Sigmoid colon (tissue), 7 donors: ENCODE measurements around the gene CFAP61. TPM values are rescaled to one million over a fixed set of nuclear protein-coding genes. Genes with fewer than 3 reads are reported as not detected.

Experiments
- DNase-seq: peaks from one replicate; pipeline ENCODE4 v3.0.0-alpha.2; 2019
- H3K27ac ChIP-seq, 4 donors: fragments of 200-600 bp; sonication (generic); one replicate each; pipeline ENCODE4 v1.5.1; 2016 to 2019; ENCODE audit warnings: mild to moderate bottlenecking in 1 of 4
- H3K27me3 ChIP-seq, 3 donors: fragments of 200-600 bp; sonication (generic); one replicate each; pipeline ENCODE4 v1.5.1; 2019; ENCODE audit warnings: mild to moderate bottlenecking in 1 of 3
- H3K36me3 ChIP-seq, 4 donors: fragments of 200-600 bp; sonication (generic); one replicate each; pipeline ENCODE4 v1.5.1; 2016 to 2019
- H3K4me1 ChIP-seq, 4 donors: fragments of 200-600 bp; sonication (generic); one replicate each; pipeline ENCODE4 v1.5.1; 2017 to 2019
- H3K4me3 ChIP-seq, 4 donors: fragments of 200-600 bp; sonication (generic); one replicate each; pipeline ENCODE4 v1.5.1; 2017 to 2019; ENCODE audit warnings: mild to moderate bottlenecking in 2 of 4, moderate library complexity in 1 of 4
- H3K9me3 ChIP-seq, 4 donors: fragments of 200-600 bp in 3 of 4; sonication (generic) in 3 of 4; one replicate each; pipeline versions ENCODE4 v1.5.1 to v1.6.1; 2013 to 2019
- EP300 ChIP-seq, 4 donors: sonication (generic); formaldehyde crosslinking; IDR thresholded peaks; one replicate each; pipeline ENCODE4 v1.6.1; 2017; ENCODE audit warnings: antibody characterized with exemption in 4 of 4
- POLR2A ChIP-seq, 2 donors: fragments of 450-650 bp; IDR thresholded peaks; one replicate each; pipeline ENCODE4 v1.6.1; 2016; ENCODE audit warnings: antibody characterized with exemption in 2 of 2, mild to moderate bottlenecking in 2 of 2, moderate library complexity in 2 of 2
- POLR2AphosphoS5 ChIP-seq, 4 donors: sonication (generic); formaldehyde crosslinking; IDR thresholded peaks; one replicate each; pipeline ENCODE4 v1.6.1; 2017; ENCODE audit warnings: antibody characterized with exemption in 4 of 4
- WGBS, 2 donors: extraction: QIAGEN DNeasy Blood & Tissue Kit; methylation state at CpG; one replicate each; pipeline ENCODE4 v1.1.7; 2013; 5-methylcytosine and 5-hydroxymethylcytosine counted together
- intact Hi-C: fragments of 100-400 bp; cut with DNase I; formaldehyde crosslinking; loops from one replicate; pipeline ENCODE4 v1.15.1; 2023
- polyA plus RNA-seq, 3 donors: library from polyadenylated mRNA; stranded (reverse); fragments of 200-250 nt; gene quantifications; one replicate each; pipeline ENCODE4 v1.2.3, GENCODE V29; 2013
- total RNA-seq, 4 donors: library from RNA; depleted of rRNA; stranded (reverse); fragments of >200 nt; gene quantifications; one replicate each; pipeline ENCODE4 v1.1.0, GENCODE V29; 2016
- TF ChIP-seq, protein P1 (sequence below), 4 experiments: fragments of 450-650 bp in 3 of 4; fragments of 200-600 bp in 1 of 4; IDR thresholded peaks; one replicate each; pipeline ENCODE4 v1.5.1; 2016 to 2019; ENCODE audit warnings: antibody characterized with exemption in 4 of 4, mild to moderate bottlenecking in 3 of 4, moderate library complexity in 2 of 4
- donor health status: healthy with polysubstance abuse.
- donor health status: Bipolar disorder and iron deficiency.
- donor health status: healthy.

CFAP61 gene
- total and polyA plus RNA-seq, 7 donors, result 0.15 to 2.0 (median 0.44) TPM; not detected in 3

DNA sequence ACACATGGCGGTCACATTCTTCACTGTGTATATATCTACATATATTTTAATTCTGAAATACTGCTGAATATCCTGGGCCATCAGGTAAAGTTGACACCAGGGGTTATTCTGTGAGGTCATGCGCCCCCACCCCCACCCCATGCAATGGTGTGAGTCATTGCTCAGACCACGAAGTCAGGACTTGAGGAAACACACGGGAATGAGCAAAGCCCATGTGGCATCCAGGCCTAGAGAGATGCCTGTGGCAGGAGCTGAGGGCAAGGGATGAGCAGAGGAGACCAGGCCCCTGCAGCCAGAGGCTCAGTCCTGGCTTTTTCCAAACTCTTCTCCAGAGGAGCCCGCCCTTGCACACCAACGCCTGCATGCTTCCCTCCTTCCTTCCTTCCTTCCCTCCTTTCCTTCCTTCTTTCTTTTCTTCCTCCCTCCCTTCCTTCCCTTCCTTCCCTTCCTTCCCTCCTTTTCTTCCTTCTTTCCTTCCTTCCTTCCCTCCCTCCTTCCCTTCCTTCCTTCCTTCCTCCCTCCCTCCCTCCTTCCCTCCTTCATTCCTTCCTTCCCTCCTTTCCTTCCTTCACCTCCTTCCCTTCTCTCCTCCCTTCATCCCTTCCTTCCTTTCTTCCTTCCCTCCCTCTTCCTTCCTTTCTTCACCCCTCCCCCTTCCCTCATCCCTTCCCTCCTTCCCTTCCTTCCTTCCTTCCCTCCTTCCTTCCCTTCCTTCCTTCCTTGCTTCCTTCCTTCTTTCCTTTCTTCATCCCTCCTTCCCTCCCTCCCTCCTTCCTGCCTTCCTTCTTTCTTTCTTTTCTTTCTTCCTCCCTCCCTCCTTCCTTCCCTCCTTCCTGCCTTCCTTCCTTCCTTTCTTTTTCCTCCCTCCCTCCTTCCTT lies 243.5 kb downstream of the CFAP61 start:
- H3K36me3 ChIP-seq, result no peaks in the 10 kb centered on the region
- no peak for DNase-seq
- no peak overlapping the region for H3K4me3 ChIP-seq
- WGBS, 2 donors, result 71 to 83% methylated on average over 6 of the region's 6 CpGs
- H3K27ac ChIP-seq, result no peak overlapping the region
- H3K9me3 ChIP-seq, result no peaks in the 10 kb centered on the region
- H3K4me1 ChIP-seq, result no peaks in the 10 kb centered on the region
- no peaks in the 10 kb centered on the region for H3K27me3 ChIP-seq
- TF ChIP-seq EP300 (IDR thresholded peaks at IDR 0.05) (no peak), POLR2A (IDR thresholded peaks at IDR 0.05) (no peak), POLR2AphosphoS5 (IDR thresholded peaks at IDR 0.05) (no peak)
- TF ChIP-seq, protein P1, sequence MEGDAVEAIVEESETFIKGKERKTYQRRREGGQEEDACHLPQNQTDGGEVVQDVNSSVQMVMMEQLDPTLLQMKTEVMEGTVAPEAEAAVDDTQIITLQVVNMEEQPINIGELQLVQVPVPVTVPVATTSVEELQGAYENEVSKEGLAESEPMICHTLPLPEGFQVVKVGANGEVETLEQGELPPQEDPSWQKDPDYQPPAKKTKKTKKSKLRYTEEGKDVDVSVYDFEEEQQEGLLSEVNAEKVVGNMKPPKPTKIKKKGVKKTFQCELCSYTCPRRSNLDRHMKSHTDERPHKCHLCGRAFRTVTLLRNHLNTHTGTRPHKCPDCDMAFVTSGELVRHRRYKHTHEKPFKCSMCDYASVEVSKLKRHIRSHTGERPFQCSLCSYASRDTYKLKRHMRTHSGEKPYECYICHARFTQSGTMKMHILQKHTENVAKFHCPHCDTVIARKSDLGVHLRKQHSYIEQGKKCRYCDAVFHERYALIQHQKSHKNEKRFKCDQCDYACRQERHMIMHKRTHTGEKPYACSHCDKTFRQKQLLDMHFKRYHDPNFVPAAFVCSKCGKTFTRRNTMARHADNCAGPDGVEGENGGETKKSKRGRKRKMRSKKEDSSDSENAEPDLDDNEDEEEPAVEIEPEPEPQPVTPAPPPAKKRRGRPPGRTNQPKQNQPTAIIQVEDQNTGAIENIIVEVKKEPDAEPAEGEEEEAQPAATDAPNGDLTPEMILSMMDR (IDR thresholded peaks at IDR 0.05), result no peak
- intact Hi-C loops, result no loop called here

DNA sequence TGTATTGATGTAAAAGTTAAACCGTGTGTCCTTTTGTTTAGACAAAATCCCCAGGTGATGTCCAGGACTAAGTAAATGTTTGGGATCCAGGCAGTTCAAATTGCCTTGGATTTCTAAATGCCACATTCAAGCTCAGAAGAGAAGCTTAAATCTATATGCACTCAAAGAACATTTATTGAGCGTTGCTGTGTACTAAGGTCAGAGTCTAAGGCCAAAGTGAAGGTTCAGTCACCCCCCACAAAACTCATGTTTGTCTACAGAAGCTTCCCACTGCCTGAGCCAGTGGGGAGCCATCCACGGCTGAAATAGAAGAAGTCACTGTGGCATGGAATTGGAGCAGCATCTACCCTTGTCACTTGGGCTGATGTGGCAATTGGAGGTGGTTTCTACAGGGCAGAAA lies 244.8 kb downstream of the CFAP61 start:
- no peaks in the 10 kb centered on the region for H3K4me1 ChIP-seq
- WGBS, 2 donors, result 36 to 64% methylated on average over 3 of the region's 3 CpGs
- H3K4me3 ChIP-seq, result no peak overlapping the region
- intact Hi-C loops, result no loop called here
- DNase-seq, result no peak
- no peak for TF ChIP-seq POLR2AphosphoS5 (IDR thresholded peaks at IDR 0.05)
- TF ChIP-seq, protein P1 (IDR thresholded peaks at IDR 0.05), result no peak
- no peak for TF ChIP-seq EP300 (IDR thresholded peaks at IDR 0.05)
- TF ChIP-seq POLR2A (IDR thresholded peaks at IDR 0.05), result no peak
- no peaks in the 10 kb centered on the region for H3K27me3 ChIP-seq
- no peaks in the 10 kb centered on the region for H3K9me3 ChIP-seq
- no peak overlapping the region for H3K27ac ChIP-seq
- no peaks in the 10 kb centered on the region for H3K36me3 ChIP-seq

DNA sequence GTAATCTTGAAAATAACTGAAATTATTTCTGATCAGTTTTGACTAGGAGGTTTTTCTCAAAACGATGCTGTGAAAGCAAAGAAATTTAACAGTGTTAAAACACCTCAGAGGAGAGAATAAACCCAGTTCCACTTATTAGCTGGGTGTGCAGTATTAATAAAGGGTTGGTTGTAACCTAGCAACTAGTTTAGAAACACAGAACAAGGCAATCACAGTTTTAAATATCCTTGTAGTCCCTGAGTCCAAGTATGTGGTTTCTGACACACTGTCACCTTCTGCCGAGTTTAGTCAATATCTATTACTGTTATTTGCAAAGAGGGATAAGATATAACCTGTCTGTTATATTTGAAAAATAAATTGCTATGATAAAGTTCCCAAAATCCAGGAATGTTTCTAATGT lies 245.4 kb downstream of the CFAP61 start:
- H3K36me3 ChIP-seq, result no peaks in the 10 kb centered on the region
- H3K4me3 ChIP-seq, result no peak overlapping the region
- H3K27me3 ChIP-seq, result no peaks in the 10 kb centered on the region
- no peak overlapping the region for H3K27ac ChIP-seq
- no peaks in the 10 kb centered on the region for H3K4me1 ChIP-seq
- H3K9me3 ChIP-seq, result no peaks in the 10 kb centered on the region
- TF ChIP-seq POLR2A (IDR thresholded peaks at IDR 0.05), result no peak
- TF ChIP-seq EP300 (IDR thresholded peaks at IDR 0.05), result no peak
- TF ChIP-seq POLR2AphosphoS5 (IDR thresholded peaks at IDR 0.05), result no peak
- TF ChIP-seq, protein P1 (IDR thresholded peaks at IDR 0.05), result no peak
- DNase-seq, result no peak
- intact Hi-C loops, result no loop called here
- 83 to 95% methylated on average over 2 of the region's 2 CpGs for whole genome bisulfite sequencing, 2 donors

DNA sequence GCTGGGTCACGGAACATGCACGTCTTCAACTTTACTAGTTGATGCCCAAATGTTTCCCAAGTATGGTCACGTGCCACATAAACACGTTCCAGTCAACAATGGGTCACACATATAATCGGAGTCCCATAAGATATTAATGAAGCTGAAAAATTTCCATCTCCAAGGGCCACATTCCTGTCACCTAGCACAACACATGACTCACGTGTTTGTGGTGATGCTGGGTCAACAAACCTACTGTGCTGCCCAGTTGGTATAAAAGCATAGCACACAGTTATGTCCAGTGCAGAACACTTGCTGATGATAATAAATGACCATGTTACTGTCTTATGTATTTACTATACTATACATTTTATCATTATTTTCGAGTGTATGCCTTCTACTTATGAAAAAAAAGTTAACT lies 247.6 kb downstream of the CFAP61 start:
- Histone ChIP-seq H3K9me3 (no peaks in the 10 kb centered on the region), H3K27ac (no peak overlapping the region), H3K4me1 (no peaks in the 10 kb centered on the region), H3K4me3 (no peak overlapping the region), H3K36me3 (no peaks in the 10 kb centered on the region), H3K27me3 (no peaks in the 10 kb centered on the region)
- 69 to 75% methylated on average over 7 of the region's 7 CpGs for WGBS, 2 donors
- no peak for TF ChIP-seq EP300 (IDR thresholded peaks at IDR 0.05)
- TF ChIP-seq POLR2AphosphoS5 (IDR thresholded peaks at IDR 0.05), result no peak
- TF ChIP-seq, protein P1 (IDR thresholded peaks at IDR 0.05), result no peak
- TF ChIP-seq POLR2A (IDR thresholded peaks at IDR 0.05), result no peak
- DNase-seq, result no peak
- intact Hi-C loops, result no loop called here
